Calu3 (cell line): ENCODE data around the gene NDFIP2. TPM values are rescaled to one million over a fixed set of nuclear protein-coding genes. Genes with fewer than 3 reads are reported as not detected.

ENCODE experiments used
- BruUV-seq: library from RNA; stranded (reverse); fragments of 400-500 nt; replicated peaks from 2 replicates; lab custom pipeline; 2021; lab: Mats Ljungman, UMichigan
- CTCF ChIA-PET: fragments of 300-600 bp; sonication (Branson Sonifier 250); formaldehyde crosslinking; loops from one replicate; lab custom pipeline; 2022; ENCODE audit warnings: antibody characterized with exemption; lab: Charles Lee
- DNase-seq: peaks from one replicate; pipeline ENCODE4 v3.0.0; 2022
- H3K27ac Mint-ChIP-seq: one replicate; pipeline ENCODE4 v1.8.0; 2022; ENCODE audit warnings: mixed read lengths; ENCODE audit not compliant: unreplicated experiment
- H3K27me3 Mint-ChIP-seq: one replicate; pipeline ENCODE4 v1.8.0; 2022; ENCODE audit warnings: mixed read lengths; ENCODE audit not compliant: unreplicated experiment
- H3K36me3 Mint-ChIP-seq: one replicate; pipeline ENCODE4 v1.8.0; 2022; ENCODE audit warnings: mild to moderate bottlenecking, moderate library complexity, mixed read lengths; ENCODE audit not compliant: insufficient read depth, unreplicated experiment
- H3K4me1 Mint-ChIP-seq: one replicate; pipeline ENCODE4 v1.8.0; 2022; ENCODE audit warnings: mild to moderate bottlenecking, low read depth, mixed read lengths; ENCODE audit not compliant: unreplicated experiment
- H3K4me3 Mint-ChIP-seq: one replicate; pipeline ENCODE4 v1.8.0; 2022; ENCODE audit warnings: mild to moderate bottlenecking, low read depth, moderate library complexity, mixed read lengths; ENCODE audit not compliant: unreplicated experiment
- H3K9me3 Mint-ChIP-seq: one replicate; pipeline ENCODE4 v1.8.0; 2022; ENCODE audit warnings: low read depth, mixed read lengths; ENCODE audit not compliant: unreplicated experiment
- intact Hi-C: fragments of 100-400 bp; cut with micrococcal nuclease; formaldehyde crosslinking; loops from one replicate; pipeline ENCODE4 v1.10.0; 2022; ENCODE audit not compliant: unreplicated experiment
- total RNA-seq: library from RNA; stranded (reverse); gene quantifications from 2 replicates; pipeline ENCODE4 v1.2.3, GENCODE V29; 2022
- TF ChIP-seq, protein P1 (sequence below): fragments of 200-600 bp; IDR thresholded peaks from one replicate; pipeline ENCODE4 v1.8.0; 2022; ENCODE audit warnings: antibody characterized with exemption; ENCODE audit not compliant: unreplicated experiment

NDFIP2 gene
- total RNA-seq, 1 experiment from 2014 or later, result 26.7 TPM

- no peaks in the 10 kb centered on the region for H3K27me3 Mint-ChIP-seq
- no TSS peak for BruUV-seq
- intact Hi-C loops, result no loop called here
- no peak for DNase-seq
- no peaks in the 10 kb centered on the region for H3K9me3 Mint-ChIP-seq
- peaks cover 12% of the 10 kb centered on the region for H3K36me3 Mint-ChIP-seq
- no peak overlapping the region for H3K27ac Mint-ChIP-seq
- peaks cover 18% of the 10 kb centered on the region for H3K4me1 Mint-ChIP-seq
- H3K4me3 Mint-ChIP-seq, result no peak overlapping the region
- CTCF ChIA-PET, result no interaction called here
- TF ChIP-seq, protein P1, sequence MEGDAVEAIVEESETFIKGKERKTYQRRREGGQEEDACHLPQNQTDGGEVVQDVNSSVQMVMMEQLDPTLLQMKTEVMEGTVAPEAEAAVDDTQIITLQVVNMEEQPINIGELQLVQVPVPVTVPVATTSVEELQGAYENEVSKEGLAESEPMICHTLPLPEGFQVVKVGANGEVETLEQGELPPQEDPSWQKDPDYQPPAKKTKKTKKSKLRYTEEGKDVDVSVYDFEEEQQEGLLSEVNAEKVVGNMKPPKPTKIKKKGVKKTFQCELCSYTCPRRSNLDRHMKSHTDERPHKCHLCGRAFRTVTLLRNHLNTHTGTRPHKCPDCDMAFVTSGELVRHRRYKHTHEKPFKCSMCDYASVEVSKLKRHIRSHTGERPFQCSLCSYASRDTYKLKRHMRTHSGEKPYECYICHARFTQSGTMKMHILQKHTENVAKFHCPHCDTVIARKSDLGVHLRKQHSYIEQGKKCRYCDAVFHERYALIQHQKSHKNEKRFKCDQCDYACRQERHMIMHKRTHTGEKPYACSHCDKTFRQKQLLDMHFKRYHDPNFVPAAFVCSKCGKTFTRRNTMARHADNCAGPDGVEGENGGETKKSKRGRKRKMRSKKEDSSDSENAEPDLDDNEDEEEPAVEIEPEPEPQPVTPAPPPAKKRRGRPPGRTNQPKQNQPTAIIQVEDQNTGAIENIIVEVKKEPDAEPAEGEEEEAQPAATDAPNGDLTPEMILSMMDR, result no peak
Measured at GRCh38 chr13:79486433-79487188, 5.7 kb downstream of the NDFIP2 start.

DNA sequence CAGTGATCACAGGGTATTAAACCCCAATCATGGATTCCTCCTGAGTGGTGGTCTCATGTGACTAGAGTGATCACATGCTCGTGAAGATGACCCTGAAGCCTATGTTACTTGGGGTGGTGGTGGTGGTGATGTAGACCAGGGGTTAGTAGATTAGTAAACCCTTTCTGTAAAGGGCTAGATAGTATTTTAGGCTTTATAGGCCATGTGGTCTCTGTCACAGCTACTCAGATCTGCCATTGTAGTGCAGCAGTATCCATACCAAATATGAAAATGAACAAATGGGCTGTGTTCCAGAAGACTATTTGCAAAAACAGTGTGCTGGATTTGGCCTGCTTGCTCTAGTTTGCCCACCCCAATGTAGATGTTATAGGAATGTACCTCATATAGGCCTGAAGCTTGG is 9.4 kb downstream of the NDFIP2 start:
- H3K9me3 Mint-ChIP-seq, result no peaks in the 10 kb centered on the region
- H3K27ac Mint-ChIP-seq, result no peak overlapping the region
- intact Hi-C loops, result no loop called here
- no peaks in the 10 kb centered on the region for H3K27me3 Mint-ChIP-seq
- no peaks in the 10 kb centered on the region for H3K36me3 Mint-ChIP-seq
- TF ChIP-seq, protein P1, result no peak
- DNase-seq, result no peak
- BruUV-seq, result no TSS peak
- no peak overlapping the region for H3K4me3 Mint-ChIP-seq
- CTCF ChIA-PET, result no interaction called here
- H3K4me1 Mint-ChIP-seq, result peaks cover 28% of the 10 kb centered on the region

DNA sequence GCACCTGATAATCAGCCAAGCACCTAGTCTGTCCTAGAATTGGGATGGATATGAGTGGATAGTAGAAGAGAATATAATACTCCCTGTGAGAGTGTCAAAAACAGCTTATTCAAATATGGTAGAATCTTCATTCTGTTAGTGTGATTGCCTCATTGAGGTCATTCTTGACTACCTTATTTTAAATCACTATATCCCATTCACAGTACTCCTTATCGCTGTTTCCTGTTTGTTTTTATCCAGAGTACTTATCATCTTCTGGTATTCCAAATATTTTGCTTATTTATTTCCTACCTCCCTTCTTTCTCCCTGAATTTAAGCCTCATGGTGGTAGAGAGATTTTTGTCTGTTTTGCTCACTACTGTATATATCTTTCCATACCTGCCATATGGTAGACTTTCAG is 9.9 kb downstream of the NDFIP2 start:
- no peaks in the 10 kb centered on the region for H3K27me3 Mint-ChIP-seq
- H3K9me3 Mint-ChIP-seq, result no peaks in the 10 kb centered on the region
- intact Hi-C loops, result no loop called here
- peaks cover 23% of the 10 kb centered on the region for H3K4me1 Mint-ChIP-seq
- H3K36me3 Mint-ChIP-seq, result no peaks in the 10 kb centered on the region
- no peak overlapping the region for H3K27ac Mint-ChIP-seq
- no TSS peak for BruUV-seq
- CTCF ChIA-PET, result no interaction called here
- H3K4me3 Mint-ChIP-seq, result no peak overlapping the region
- DNase-seq, result no peak
- TF ChIP-seq, protein P1, result no peak

DNA sequence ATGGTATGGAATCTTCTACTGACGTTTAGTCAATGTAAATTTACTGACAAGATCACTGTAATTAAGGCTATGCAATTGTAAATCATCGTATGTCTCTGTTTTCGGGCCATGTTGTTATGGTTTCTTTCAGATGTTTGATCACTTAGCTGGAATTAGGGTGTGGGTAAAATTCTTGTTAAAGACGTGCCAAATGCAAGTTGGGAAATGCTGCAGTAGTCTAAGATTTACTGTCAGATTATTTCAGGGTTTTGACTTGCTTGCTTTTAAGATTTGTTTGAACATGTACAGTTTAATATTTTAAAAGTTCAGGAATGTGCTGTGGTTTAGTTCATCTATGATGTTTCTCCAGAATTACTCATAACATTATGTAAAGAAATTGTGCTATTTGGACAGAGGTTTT is 10.8 kb downstream of the NDFIP2 start:
- intact Hi-C loops, result no loop called here
- H3K4me1 Mint-ChIP-seq, result peaks cover 20% of the 10 kb centered on the region
- TF ChIP-seq, protein P1, result no peak
- CTCF ChIA-PET, result no interaction called here
- H3K27me3 Mint-ChIP-seq, result no peaks in the 10 kb centered on the region
- BruUV-seq, result no TSS peak
- no peak for DNase-seq
- H3K27ac Mint-ChIP-seq, result no peak overlapping the region
- H3K4me3 Mint-ChIP-seq, result no peak overlapping the region
- H3K36me3 Mint-ChIP-seq, result no peaks in the 10 kb centered on the region
- H3K9me3 Mint-ChIP-seq, result no peaks in the 10 kb centered on the region
